ENCODE data around the gene TVP23A. TPM values are rescaled to one million over a fixed set of nuclear protein-coding genes. Genes with fewer than 3 reads are reported as not detected.

The TVP23A gene
- total RNA-seq, 1 donor from 2014 or later = 4.3 TPM

Other genes starting within 250 kb of the TVP23A start
- gene EMP2, start 238.2 kb downstream of the TVP23A start, total RNA-seq (ENCODE audit: insufficient read depth, low replicate concordance) = 27.0 TPM
- gene TEKT5, start 123.9 kb downstream of the TVP23A start, total RNA-seq (ENCODE audit: insufficient read depth, low replicate concordance) = not detected
- gene NUBP1, start 75.0 kb downstream of the TVP23A start, total RNA-seq (ENCODE audit: insufficient read depth, low replicate concordance) = 19.7 TPM
- gene CIITA, start 58.4 kb upstream of the TVP23A start, total RNA-seq (ENCODE audit: insufficient read depth, low replicate concordance) = 11.1 TPM
- gene DEXI, start 123.7 kb upstream of the TVP23A start, total RNA-seq (ENCODE audit: insufficient read depth, low replicate concordance) = 17.6 TPM
- gene CLEC16A, start 125.8 kb upstream of the TVP23A start, total RNA-seq (ENCODE audit: insufficient read depth, low replicate concordance) = 25.8 TPM